OCI-LY1 (cell line): ENCODE results near the gene UNC5A.

Experiments used
- EZH2 ChIP-seq: fragments of 200-600 bp; sonication (generic), shearing (Covaris generic); IDR thresholded peaks from 2 replicates; pipeline ENCODE4 v1.8.0; 2017; ENCODE audit warnings: borderline replicate concordance, mixed run types, mild to moderate bottlenecking, antibody characterized with exemption, low read length, moderate library complexity, mixed read lengths
- TF ChIP-seq, protein P1 (sequence below): fragments of 200-600 bp; sonication (generic), shearing (Covaris generic); IDR thresholded peaks from 2 replicates; pipeline ENCODE4 v1.5.1; 2017; ENCODE audit warnings: mild to moderate bottlenecking, antibody characterized with exemption, low read length, moderate library complexity, mixed read lengths

DNA sequence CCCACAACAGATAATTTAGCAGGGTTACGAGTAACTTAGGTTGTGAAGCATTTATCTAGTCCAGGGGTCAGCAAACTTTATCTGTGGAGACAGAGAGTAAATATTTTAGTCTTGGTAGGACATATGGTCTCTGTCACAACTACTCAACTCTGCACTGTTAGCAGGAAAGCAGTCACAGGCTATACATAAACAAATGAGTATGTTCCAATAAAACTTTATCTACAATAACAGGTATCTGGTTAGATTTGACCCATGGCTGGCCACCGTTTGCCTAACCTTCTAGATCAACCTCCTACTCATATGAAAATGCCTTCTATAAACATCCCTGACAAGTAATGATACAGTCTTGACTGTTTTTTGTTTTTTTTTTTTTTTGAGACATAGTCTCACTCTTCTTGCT, 101.8 kb downstream of the UNC5A start:
- TF ChIP-seq EZH2: no peak
- TF ChIP-seq, protein P1, sequence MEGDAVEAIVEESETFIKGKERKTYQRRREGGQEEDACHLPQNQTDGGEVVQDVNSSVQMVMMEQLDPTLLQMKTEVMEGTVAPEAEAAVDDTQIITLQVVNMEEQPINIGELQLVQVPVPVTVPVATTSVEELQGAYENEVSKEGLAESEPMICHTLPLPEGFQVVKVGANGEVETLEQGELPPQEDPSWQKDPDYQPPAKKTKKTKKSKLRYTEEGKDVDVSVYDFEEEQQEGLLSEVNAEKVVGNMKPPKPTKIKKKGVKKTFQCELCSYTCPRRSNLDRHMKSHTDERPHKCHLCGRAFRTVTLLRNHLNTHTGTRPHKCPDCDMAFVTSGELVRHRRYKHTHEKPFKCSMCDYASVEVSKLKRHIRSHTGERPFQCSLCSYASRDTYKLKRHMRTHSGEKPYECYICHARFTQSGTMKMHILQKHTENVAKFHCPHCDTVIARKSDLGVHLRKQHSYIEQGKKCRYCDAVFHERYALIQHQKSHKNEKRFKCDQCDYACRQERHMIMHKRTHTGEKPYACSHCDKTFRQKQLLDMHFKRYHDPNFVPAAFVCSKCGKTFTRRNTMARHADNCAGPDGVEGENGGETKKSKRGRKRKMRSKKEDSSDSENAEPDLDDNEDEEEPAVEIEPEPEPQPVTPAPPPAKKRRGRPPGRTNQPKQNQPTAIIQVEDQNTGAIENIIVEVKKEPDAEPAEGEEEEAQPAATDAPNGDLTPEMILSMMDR: no peak
